GM10847 (cell line): ENCODE data around the gene DDRGK1.

Experiments used
- POLR2A ChIP-seq: IDR thresholded peaks from 2 replicates; pipeline ENCODE4 v1.6.1; 2011; ENCODE audit not compliant: insufficient read length; ENCODE audit errors: extremely low read depth

The DDRGK1 gene

DNA sequence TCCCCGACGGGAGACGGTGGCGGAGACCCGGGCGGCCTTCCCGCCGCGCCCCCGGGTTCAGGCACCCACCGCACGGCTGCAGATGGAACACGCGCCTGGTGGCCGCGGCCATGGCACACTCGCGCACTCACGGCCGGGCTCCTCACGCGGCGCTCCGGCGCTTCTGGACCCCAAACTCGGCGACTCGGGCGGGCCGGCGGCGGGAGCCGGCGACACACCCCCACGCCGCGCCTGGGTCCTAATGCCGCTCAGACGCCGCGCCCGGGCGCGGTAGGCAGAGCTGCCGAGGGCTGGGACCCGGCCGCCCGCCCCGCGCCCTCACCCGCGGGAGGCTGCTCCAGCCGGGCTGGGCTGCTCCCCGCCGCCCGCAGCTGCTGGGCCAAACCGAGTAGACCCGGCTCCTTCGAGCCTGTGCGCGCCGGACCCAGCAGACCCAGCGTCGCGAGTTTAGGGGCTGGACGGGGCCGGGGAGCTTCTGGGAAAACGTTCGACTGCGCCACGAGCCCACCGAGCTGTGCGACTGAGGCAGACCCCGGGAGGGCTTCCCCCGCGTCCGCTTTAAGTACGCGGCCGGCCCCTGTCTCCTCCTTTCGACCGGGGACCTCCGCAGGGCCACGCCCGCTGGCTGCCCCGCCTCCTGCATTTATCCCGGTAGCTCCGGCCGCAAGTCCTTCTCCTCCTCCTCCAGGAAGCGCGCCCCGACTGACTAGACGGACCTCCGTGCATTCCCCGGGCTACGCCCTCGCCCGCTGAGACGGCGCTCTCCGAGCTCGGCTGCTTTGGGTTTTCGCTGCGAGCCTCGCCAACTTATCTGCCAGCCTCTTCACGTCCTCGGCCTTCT is 34.8 kb upstream of the DDRGK1 start, which contains the start of gene SLC4A11:
Gene SLC4A11, minus strand, starts transcription at position 165 of the 841 bp plus-strand sequence. Its CDS starts 53 bp downstream, at position 112.
- no peak for TF ChIP-seq POLR2A

DNA sequence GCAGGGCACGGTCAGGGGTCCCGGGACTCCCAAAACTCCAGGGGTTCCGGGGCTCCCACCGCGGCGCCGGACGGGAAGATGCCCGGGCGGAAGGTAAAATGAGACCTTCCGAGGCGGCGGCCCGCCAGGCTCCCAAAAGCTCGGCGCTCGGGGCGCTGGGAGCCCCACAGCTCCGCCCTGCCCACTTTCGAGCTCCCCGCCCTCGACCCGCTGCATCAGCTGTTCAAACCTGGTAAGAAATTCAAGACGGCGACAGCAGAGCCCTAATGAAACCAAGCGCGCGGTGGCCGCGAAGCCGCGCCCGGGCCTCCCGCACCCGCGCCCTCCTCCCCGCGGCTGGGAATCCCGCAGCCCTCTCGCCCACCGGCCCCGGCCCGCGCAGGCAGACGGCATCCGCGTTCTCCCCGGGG is 34.1 kb upstream of the DDRGK1 start:
- TF ChIP-seq POLR2A, result no peak

DNA sequence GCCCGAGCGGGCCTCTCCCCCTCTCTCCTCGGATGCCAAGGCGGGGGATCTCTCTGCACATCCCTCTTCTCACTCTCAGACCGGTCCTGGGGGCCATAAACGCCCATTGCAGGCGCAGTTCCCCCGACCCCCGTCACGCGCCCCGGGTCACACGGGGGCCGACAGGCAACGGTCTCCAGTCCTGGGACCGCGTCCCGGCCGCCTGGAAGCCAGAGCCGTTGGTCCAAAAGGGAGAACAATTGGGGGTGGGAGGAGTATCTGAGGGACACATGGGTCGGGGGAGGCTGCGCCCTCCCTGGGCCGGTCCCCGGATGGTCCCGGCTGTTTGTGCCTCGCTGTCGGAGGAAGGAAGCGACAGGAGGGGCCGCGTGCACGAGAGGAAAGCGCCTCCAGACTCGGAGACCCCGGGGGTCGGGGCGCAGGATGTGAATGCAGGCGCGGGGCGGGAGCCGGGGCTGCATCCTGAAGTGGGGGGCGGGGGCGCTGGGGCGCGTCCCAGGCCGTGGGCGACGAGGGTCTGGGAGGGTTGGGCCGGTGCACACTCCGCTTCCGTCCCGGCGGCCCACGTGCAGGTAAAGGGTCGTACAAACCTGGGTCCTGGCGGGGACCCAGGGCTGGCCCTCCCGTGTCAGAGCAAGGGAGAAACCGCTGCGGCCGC is 33.6 kb upstream of the DDRGK1 start:
- no peak for TF ChIP-seq POLR2A

DNA sequence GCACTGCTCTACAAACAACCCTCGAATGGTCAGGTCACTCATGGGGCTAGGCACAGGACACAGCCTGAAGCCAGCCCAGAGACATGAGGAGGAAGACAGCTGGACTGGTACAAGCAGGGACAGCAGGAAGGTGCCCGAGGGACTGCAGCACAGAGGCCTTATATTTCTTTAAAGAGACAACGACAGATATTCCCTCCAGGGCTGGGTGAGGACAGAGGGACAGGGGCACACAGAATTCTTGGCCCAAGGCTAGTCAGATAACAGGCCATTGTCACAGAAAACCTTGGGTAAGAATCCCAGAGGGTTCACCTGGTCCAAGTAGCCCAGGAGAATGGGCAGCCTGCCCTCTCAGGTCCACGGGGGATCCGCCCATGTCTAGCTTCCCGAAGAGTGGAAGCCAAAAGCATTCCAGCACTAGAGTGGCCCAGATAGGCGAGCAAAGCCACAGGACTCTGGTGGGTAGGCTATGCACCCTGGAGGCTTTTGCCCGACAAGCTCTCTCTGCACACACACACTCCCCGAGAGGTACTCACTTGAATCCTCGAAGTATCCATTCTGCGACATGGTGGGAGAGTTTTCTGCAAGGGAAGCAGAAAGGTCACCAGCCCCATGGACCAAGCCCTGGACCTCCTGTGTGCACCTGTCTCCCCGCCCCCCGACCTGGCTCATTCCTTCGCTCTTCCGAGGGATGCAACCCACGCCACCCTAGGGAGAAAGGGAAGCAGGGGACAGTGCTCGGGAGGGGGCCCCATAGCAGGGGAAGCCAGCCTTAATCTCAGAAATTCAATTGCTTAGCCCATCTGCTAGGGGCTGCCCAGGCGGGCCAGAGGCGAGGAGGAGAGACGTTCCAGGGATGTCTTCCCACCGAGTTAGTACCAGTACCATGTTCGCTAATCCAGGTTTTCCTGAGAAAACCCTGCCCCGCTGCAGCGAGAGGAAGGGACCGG is 32.8 kb upstream of the DDRGK1 start:
- no peak for TF ChIP-seq POLR2A

DNA sequence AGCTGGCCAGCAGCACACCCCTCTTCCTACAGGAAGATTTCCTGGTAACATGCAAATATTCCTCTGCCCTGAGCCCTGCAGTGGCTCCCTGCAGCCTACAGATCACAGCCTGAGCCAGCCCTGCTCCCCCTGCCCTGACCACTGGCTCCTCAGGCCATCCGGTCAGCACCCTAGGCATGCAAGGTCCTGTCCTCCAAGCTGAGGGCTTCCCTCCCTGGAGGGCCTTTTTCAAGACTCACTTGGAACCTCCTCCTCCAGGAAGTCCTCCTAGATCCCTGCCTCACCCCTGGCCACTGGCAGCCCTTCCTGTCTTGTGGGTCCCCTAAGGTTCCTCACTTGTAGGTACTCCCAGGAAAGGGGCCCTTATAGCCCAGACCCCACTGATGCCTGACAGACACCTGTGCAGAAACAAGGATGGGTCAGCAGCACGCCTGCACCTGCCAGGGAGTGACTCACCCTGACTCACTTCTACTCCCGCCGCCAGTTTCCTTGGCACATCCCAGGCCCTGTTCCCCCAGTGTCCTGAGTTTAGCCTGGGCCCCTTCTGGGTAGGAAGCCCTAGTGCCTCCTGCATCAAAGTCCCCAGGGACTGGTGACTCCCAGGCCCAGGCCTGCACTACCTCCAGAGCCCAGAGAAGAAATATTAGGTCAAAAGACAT is 31.3 kb upstream of the DDRGK1 start:
- TF ChIP-seq POLR2A, result no peak

DNA sequence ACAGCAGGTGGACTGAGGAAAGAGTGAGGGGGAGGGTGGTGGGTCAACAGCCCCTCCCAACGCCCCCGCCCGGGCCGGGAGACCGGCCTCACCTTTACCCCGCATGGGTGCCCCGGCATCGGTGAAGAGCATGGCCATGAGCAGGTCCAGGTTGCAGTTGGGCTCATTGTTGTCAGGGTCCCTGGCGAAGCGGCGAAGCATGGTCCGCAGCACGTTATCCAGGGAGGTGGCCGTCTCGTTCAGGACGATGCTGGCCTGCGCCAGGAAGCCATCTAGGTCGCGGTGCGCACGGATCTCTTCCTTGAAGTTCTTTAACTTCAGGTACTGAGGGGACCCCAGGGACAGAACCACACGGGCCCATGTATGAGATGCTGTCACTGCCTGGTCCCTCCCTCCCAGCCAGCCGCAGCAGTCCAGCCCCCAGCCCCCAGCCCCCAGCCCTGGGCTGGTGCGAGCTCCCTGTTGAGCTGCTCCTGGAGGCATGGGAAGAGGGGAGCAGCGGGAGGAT is 29.6 kb upstream of the DDRGK1 start:
- no peak for TF ChIP-seq POLR2A

DNA sequence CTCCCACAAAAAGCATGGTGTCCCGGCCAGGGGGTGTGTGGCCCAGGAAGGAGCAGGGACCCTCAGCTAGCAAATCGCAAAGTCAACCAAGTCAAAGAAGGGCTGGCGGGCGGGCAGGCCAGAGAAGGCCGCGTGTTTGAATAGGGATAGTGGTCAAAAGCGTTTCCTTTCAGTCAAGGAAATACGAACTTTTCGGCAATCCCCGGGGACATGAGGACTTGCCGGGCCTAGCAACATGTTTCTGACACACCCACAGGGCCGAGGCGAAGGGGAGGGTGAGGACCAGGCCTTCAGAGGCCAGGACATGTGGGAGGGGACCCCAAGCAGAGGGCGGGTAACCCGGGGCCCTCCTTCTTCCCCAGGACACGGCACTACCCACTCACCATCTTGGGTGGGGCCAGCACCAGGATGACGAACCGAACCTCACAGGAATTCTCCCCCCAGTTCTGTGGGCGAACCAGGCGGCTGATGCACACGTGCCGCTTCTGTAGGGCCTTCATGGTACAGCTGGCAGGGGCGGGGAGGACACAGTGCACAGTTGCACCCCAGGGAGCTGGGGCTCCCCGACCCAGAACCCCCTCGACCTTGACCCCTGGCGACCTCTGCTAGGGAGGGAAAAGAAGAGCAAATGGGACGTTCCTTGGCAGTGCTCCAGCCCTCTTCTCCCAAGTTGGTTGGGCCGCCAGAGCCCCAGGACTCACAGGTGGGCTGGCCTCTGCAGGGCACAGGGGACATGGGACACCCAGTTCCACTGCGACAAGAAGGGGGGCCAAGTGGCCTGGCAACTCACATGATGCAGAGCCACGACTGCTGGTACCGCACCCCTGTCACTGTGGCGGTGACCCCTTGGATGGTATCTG is 28.9 kb upstream of the DDRGK1 start:
- no peak for TF ChIP-seq POLR2A

DNA sequence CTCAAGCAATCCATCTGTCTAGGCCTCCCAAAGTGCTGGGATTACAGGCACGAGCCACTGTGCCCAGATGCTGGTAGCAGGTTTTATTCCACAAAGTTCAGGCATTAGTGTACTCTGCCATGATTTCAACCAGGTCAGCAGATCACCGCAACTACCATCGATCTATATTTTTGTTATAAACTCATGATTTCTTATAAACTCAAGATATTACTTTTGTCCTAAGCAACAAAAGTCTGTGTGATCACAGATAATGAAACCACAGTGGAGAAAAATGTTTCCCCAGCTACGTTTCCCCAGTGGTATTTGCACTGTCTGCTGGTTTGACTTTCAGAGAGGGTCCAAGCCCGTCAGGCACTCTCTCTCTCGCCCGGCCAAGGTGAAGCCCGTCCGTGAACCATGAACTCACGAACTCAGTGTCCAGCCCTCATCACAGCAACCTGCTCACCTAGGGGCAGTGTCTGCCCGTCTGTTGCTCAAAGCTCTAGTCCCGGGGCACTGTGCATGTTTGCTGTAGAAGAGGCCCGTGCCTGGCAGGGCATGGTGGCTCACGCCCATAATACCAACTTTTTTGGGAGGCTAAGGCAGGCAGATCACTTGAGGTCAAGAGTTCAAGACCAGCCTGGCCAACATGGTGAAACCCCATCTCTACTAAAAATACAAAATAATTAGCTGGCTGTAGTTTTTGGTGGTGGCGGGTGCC is 27.6 kb upstream of the DDRGK1 start:
- no peak for TF ChIP-seq POLR2A

DNA sequence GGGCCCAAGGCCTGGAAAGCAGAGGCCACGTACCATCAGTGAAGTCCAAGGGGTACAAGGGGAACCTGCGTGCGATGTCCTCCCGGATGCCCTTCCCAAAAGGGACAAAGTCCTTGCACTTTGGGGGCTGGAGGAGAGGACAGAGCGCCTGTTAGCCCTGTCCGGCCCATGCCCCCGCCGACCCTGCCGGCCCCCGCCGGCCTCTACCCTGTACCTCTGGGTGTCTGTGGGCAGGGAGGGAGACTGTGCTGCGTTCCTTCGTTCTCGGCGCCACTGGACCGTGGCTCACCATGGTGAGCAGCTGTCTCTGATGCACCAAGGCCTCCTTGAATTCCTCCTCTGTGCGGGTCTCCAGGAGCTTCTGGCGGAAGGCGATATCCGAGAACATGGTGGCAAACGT is 26.6 kb upstream of the DDRGK1 start:
- TF ChIP-seq POLR2A, result no peak

DNA sequence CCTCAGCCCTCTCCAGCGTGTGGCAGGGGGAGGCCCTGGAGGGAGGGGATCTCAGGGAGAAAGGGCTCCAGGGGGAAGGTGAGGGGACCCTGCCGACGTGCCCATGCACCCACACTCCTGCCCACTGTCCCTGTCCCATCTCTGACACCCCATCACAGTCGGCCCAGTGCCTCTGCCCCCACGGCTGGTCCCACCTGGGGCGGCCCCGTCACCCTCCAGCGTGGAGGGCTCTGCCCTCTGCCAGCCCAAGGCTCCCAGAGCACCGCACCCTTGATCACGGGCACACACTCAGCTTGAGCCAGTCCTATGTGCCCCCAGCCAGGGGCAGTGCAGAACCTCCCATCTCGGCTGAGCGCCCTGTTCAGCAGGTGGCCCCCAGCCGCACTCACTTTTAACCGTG is 25.3 kb upstream of the DDRGK1 start:
- no peak for TF ChIP-seq POLR2A

DNA sequence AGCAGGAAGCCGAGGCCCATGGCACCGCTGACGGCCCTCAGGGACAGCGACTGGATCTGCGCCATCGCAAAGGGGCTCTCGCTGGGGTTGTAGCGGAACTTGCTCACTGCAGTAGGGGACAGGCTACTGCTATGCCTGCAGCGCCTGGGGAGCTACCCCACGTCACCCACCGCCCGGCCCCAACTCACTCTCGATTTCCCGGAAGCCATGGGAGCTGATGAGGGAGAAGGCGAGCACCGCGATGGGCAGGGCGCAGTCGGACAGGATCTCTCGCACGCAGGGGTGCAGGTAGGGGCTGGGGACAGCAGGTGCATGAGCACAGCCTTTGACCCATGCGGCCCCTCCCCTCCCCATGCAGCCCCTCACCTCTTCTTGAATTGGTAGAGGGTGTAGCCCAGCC is 24.7 kb upstream of the DDRGK1 start:
- no peak for TF ChIP-seq POLR2A

DNA sequence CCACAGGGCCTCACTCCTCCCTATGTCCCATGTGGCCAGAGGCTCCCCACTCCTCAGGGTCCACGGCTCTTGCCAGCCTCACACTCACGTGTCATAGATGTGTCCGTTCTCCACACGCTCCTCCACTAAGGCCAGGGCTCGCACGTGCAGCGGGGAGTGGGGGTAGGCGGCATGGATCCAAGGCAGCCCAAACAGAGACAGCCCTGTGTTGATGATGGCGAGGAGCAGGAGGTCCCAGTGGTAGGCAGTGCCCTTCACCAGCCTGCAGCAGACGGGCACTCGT is 24.2 kb upstream of the DDRGK1 start:
- TF ChIP-seq POLR2A, result no peak

DNA sequence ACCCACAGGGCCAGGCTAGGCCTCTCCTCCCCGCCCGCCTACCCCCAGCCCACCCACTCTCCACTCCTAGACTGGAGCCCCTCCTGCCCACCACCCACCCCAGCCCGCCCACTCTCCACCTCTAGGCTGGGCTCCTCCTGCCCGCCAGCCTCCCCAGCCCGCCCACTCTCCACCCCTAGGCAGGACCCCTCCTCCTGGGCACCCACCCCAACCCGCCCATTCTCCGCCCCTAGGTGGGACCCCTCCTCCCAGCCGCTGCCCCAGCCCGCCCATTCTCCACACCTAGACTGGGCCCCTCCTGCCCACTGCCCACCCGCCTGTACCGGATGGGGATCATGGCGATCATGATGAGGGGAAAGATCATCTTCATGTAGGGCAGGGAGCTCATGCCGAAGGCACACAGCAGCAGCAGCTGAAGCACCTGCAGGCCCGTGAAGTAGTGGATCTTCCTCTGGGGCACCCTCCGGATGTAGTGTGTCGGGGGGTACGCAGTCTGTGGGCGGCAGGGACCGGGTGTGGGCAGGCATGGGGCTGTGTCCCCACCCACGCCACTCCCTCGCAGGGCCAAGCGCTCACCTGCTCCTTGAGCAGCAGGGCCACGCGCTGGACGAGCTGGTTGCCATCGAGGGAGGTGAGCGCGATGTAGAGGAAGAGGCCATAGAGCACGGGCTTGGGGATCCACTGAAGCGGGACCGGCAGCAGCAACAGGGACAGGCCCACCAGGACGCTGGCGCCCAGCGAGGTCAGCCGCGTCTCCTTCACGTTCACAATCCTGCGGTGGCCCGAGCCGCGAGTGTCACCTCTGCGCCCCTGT is 23.7 kb upstream of the DDRGK1 start:
- TF ChIP-seq POLR2A, result no peak
